ENCODE data around the gene GRIN1. TPM values are rescaled to one million over a fixed set of nuclear protein-coding genes. Genes with fewer than 3 reads are reported as not detected.

GRIN1 gene
- total RNA-seq, 2 experiments from 2014 or later: 0.06 to 0.15 TPM

DNA sequence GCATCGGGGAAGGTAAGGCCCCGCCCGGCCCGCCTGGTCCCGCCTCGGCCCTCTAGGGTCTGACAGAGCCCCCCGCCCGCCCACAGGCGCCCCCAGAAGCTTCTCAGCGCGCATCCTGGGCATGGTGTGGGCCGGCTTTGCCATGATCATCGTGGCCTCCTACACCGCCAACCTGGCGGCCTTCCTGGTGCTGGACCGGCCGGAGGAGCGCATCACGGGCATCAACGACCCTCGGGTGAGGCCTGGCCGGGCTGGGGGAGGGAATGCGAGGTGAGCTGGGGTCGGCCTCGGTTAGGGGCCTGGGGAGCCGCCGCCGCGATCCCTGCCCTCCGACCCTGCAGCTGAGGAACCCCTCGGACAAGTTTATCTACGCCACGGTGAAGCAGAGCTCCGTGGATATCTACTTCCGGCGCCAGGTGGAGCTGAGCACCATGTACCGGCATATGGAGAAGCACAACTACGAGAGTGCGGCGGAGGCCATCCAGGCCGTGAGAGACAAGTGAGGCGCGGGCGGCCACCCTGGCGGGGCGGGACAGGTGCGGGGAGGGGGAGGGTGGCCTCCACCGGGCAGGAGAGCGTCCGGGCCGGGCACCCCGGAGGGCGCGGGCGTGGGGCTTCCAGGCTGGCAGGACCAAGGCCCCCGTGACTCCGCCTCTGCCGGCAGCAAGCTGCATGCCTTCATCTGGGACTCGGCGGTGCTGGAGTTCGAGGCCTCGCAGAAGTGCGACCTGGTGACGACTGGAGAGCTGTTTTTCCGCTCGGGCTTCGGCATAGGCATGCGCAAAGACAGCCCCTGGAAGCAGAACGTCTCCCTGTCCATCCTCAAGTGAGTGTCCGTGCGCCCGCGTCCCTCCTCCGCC, 23.8 kb downstream of the GRIN1 start:
- no peak overlapping the region for H3K27ac ChIP-seq (ENCODE audit: low read depth, low read length, poor library complexity, severe bottlenecking)
- H3K36me3 ChIP-seq (ENCODE audit: insufficient read depth, low read length): no peaks in the 10 kb centered on the region
- no peak overlapping the region for H3K4me2 ChIP-seq (ENCODE audit: low read length)
- no peak overlapping the region for H2AFZ ChIP-seq (ENCODE audit: low read length)
- H4K20me1 ChIP-seq (ENCODE audit: insufficient read depth, low read length): no peaks in the 10 kb centered on the region
- H3K4me3 ChIP-seq (ENCODE audit: low read depth, low read length, poor library complexity, severe bottlenecking): no peak overlapping the region
- H3K79me2 ChIP-seq (ENCODE audit: insufficient read depth, low read depth, low read length): no peaks in the 10 kb centered on the region
- TF ChIP-seq, protein P1, sequence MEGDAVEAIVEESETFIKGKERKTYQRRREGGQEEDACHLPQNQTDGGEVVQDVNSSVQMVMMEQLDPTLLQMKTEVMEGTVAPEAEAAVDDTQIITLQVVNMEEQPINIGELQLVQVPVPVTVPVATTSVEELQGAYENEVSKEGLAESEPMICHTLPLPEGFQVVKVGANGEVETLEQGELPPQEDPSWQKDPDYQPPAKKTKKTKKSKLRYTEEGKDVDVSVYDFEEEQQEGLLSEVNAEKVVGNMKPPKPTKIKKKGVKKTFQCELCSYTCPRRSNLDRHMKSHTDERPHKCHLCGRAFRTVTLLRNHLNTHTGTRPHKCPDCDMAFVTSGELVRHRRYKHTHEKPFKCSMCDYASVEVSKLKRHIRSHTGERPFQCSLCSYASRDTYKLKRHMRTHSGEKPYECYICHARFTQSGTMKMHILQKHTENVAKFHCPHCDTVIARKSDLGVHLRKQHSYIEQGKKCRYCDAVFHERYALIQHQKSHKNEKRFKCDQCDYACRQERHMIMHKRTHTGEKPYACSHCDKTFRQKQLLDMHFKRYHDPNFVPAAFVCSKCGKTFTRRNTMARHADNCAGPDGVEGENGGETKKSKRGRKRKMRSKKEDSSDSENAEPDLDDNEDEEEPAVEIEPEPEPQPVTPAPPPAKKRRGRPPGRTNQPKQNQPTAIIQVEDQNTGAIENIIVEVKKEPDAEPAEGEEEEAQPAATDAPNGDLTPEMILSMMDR (conservative IDR thresholded peaks at IDR 0.05; ENCODE audit: low read length): no peak
- no peak for TF ChIP-seq EZH2phosphoT487 (IDR thresholded peaks at IDR 0.05; ENCODE audit: borderline replicate concordance, low read depth, low read length)
- intact Hi-C loops (cut with micrococcal nuclease; ENCODE audit: unreplicated experiment): no loop called here
- H3K9me2 ChIP-seq (ENCODE audit: insufficient read depth, low read length): no peaks in the 10 kb centered on the region
- DNase-seq (ENCODE audit: low spot score): no peak
- ChIA-PET POLR2A (no interaction called here), CTCF (ENCODE audit: unreplicated experiment) (no interaction called here)
- H3K9me3 ChIP-seq (ENCODE audit: low read length): no peaks in the 10 kb centered on the region
- no TSS peak for BruUV-seq (replicated peaks)
- peaks cover 18% of the 10 kb centered on the region for H3K4me1 ChIP-seq (ENCODE audit: insufficient read depth, low read length, poor library complexity, severe bottlenecking)

DNA sequence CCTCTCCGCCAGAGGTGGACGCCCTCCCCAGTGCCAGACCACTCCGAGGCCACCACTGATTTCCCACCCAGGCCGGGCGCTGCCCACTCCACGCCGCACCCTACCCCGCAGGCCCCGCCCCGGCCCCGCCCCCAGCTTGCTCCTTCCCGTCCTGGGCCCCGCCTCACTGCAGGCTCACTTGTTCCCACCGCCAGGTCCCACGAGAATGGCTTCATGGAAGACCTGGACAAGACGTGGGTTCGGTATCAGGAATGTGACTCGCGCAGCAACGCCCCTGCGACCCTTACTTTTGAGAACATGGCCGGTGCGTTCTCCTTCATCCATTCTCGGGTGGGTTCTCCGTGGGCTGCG, 24.4 kb downstream of the GRIN1 start:
- BruUV-seq (replicated peaks): no TSS peak
- CTCF ChIA-PET (ENCODE audit: unreplicated experiment): no interaction called here
- intact Hi-C loops (cut with micrococcal nuclease; ENCODE audit: unreplicated experiment): no loop called here
- no peaks in the 10 kb centered on the region for H4K20me1 ChIP-seq (ENCODE audit: insufficient read depth, low read length)
- no peaks in the 10 kb centered on the region for H3K36me3 ChIP-seq (ENCODE audit: insufficient read depth, low read length)
- TF ChIP-seq, protein P1 (conservative IDR thresholded peaks at IDR 0.05; ENCODE audit: low read length): no peak
- no peak for TF ChIP-seq EZH2phosphoT487 (IDR thresholded peaks at IDR 0.05; ENCODE audit: borderline replicate concordance, low read depth, low read length)
- no peak overlapping the region for H3K27ac ChIP-seq (ENCODE audit: low read depth, low read length, poor library complexity, severe bottlenecking)
- H3K4me2 ChIP-seq (ENCODE audit: low read length): no peak overlapping the region
- H3K9me3 ChIP-seq (ENCODE audit: low read length): no peaks in the 10 kb centered on the region
- DNase-seq (ENCODE audit: low spot score): no peak
- no peak overlapping the region for H2AFZ ChIP-seq (ENCODE audit: low read length)
- POLR2A ChIA-PET: no interaction called here
- no peak overlapping the region for H3K4me3 ChIP-seq (ENCODE audit: low read depth, low read length, poor library complexity, severe bottlenecking)
- no peaks in the 10 kb centered on the region for H3K9me2 ChIP-seq (ENCODE audit: insufficient read depth, low read length)
- H3K79me2 ChIP-seq (ENCODE audit: insufficient read depth, low read depth, low read length): no peaks in the 10 kb centered on the region
- peaks cover 14% of the 10 kb centered on the region for H3K4me1 ChIP-seq (ENCODE audit: insufficient read depth, low read length, poor library complexity, severe bottlenecking)

DNA sequence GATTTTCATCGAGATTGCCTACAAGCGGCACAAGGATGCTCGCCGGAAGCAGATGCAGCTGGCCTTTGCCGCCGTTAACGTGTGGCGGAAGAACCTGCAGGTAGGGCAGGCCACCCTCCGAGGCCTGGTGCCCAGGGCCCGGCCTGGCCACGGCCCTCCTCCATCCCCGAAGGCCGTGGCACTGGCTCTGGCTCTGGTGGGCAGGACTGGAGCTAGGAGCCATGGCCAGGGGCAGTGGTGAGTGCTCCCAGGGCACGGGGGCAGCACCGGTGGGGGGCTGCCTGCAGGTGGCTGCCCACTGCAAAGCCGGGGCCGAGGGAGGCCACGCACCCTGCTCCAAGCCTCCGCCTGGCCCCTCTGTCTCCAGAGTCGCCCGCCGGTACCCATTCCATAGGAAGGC, 24.9 kb downstream of the GRIN1 start:
- POLR2A ChIA-PET: no interaction called here
- CTCF ChIA-PET (ENCODE audit: unreplicated experiment): no interaction called here
- intact Hi-C loops (cut with micrococcal nuclease; ENCODE audit: unreplicated experiment): no loop called here

More for the DNA sequence above, 24.9 kb downstream of the GRIN1 start:
- Histone ChIP-seq H3K4me2 (ENCODE audit: low read length) (no peak overlapping the region), H3K36me3 (ENCODE audit: insufficient read depth, low read length) (no peaks in the 10 kb centered on the region), H3K9me2 (ENCODE audit: insufficient read depth, low read length) (no peaks in the 10 kb centered on the region), H3K27ac (ENCODE audit: low read depth, low read length, poor library complexity, severe bottlenecking) (no peak overlapping the region), H3K9me3 (ENCODE audit: low read length) (no peaks in the 10 kb centered on the region), H3K4me1 (ENCODE audit: insufficient read depth, low read length, poor library complexity, severe bottlenecking) (peaks cover 12% of the 10 kb centered on the region), H3K79me2 (ENCODE audit: insufficient read depth, low read depth, low read length) (no peaks in the 10 kb centered on the region), H2AFZ (ENCODE audit: low read length) (no peak overlapping the region), H3K4me3 (ENCODE audit: low read depth, low read length, poor library complexity, severe bottlenecking) (no peak overlapping the region), H4K20me1 (ENCODE audit: insufficient read depth, low read length) (no peaks in the 10 kb centered on the region)
- BruUV-seq (replicated peaks): no TSS peak
- TF ChIP-seq, protein P1 (conservative IDR thresholded peaks at IDR 0.05; ENCODE audit: low read length): no peak
- TF ChIP-seq EZH2phosphoT487 (IDR thresholded peaks at IDR 0.05; ENCODE audit: borderline replicate concordance, low read depth, low read length): no peak
- DNase-seq (ENCODE audit: low spot score): no peak
